HG03066 (cell line): ENCODE results near the gene PGC.

Experiments used
- ATAC-seq: cut with Tn5 transposase; IDR thresholded peaks from one replicate; pipeline ENCODE4 v1.9.1; 2021; ENCODE audit warnings: low read depth; ENCODE audit not compliant: unreplicated experiment

Gene PGC

GRCh38 chr6:41732591-41733359 is 14.4 kb downstream of the PGC start:
- ATAC-seq, result peak; percentile 44

- no peak for ATAC-seq
These were observed 15.0 kb downstream of the PGC start for GRCh38 chr6:41732149-41732548.

GRCh38 chr6:41731561-41732086 is 15.6 kb downstream of the PGC start:
- ATAC-seq, result no peak

- no peak for ATAC-seq
These were observed 16.4 kb downstream of the PGC start for GRCh38 chr6:41730531-41731436.

- no peak for ATAC-seq
These were observed 17.6 kb downstream of the PGC start for GRCh38 chr6:41729624-41730023.

GRCh38 chr6:41728954-41729353 is 18.2 kb downstream of the PGC start:
- ATAC-seq, result no peak

- ATAC-seq, result no peak
These were observed 18.9 kb downstream of the PGC start for GRCh38 chr6:41728073-41728936.

GRCh38 chr6:41727705-41728072 is 19.5 kb downstream of the PGC start:
- no peak for ATAC-seq

- ATAC-seq, result no peak
These were observed 20.3 kb downstream of the PGC start for GRCh38 chr6:41726876-41727275.

GRCh38 chr6:41724586-41725501 is 22.4 kb downstream of the PGC start:
- no peak for ATAC-seq

- ATAC-seq, result no peak
These were observed 23.0 kb downstream of the PGC start for GRCh38 chr6:41724228-41724580.

- ATAC-seq, result peak; percentile 66
These were observed 23.5 kb downstream of the PGC start for GRCh38 chr6:41723530-41724227.

GRCh38 chr6:41722969-41723529 is 24.1 kb downstream of the PGC start:
- ATAC-seq, result no peak

- ATAC-seq, result no peak
These were observed 25.8 kb downstream of the PGC start for GRCh38 chr6:41721414-41721813.

GRCh38 chr6:41720783-41721182 is 26.4 kb downstream of the PGC start:
- ATAC-seq, result no peak

GRCh38 chr6:41720262-41720620 is 27.0 kb downstream of the PGC start:
- ATAC-seq, result no peak

- no peak for ATAC-seq
These were observed 27.5 kb downstream of the PGC start for GRCh38 chr6:41719436-41720261.

- ATAC-seq, result no peak
These were observed 28.4 kb downstream of the PGC start for GRCh38 chr6:41718828-41719227.
